Tibial artery (tissue), 4 donors: Measurements from ENCODE around the gene EPHA2.

ENCODE experiments used
- DNase-seq, 2 donors: peaks; one replicate each; pipeline ENCODE4 v3.0.0-alpha.2; 2019
- H3K27ac ChIP-seq, 2 donors: fragments of 200-600 bp; sonication (generic) in 1 of 2; 1 replicate in 1 of 2; 2 replicates in 1 of 2; pipeline ENCODE4 v1.5.1; 2018 to 2019; ENCODE audit warnings: mild to moderate bottlenecking in 1 of 2
- H3K27me3 ChIP-seq, 2 donors: fragments of 200-600 bp; sonication (generic) in 1 of 2; one replicate each; pipeline versions ENCODE4 v1.5.1 to v1.6.0; 2016 to 2019
- H3K36me3 ChIP-seq, 3 donors: fragments of 200-600 bp; sonication (generic) in 2 of 3; one replicate each; pipeline ENCODE4 v1.5.1; 2016 to 2019; ENCODE audit warnings: mild to moderate bottlenecking in 2 of 3
- H3K4me1 ChIP-seq, 4 donors: fragments of 200-600 bp; sonication (generic) in 2 of 4; 1 replicate in 3 of 4; 2 replicates in 1 of 4; pipeline ENCODE4 v1.5.1; 2016 to 2019
- H3K4me3 ChIP-seq, 2 donors: fragments of 200-600 bp; sonication (generic) in 1 of 2; 1 replicate in 1 of 2; 2 replicates in 1 of 2; pipeline ENCODE4 v1.5.1; 2018 to 2019; ENCODE audit warnings: mild to moderate bottlenecking in 2 of 2
- H3K9me3 ChIP-seq, 3 donors: fragments of 200-600 bp; sonication (generic) in 1 of 3; one replicate each; pipeline ENCODE4 v1.5.1; 2016 to 2019
- CTCF ChIP-seq, 2 experiments: fragments of 200-600 bp in 1 of 2; fragments of 450-650 bp in 1 of 2; IDR thresholded peaks; one replicate each; pipeline ENCODE4 v1.5.1; 2017 to 2019; ENCODE audit warnings: antibody characterized with exemption in 2 of 2, mild to moderate bottlenecking in 1 of 2, moderate library complexity in 1 of 2
- intact Hi-C: fragments of 100-400 bp; cut with DNase I; formaldehyde crosslinking; loops from one replicate; pipeline ENCODE4 v1.15.0; 2023; ENCODE audit warnings: low total_unique reads

The EPHA2 gene

GRCh38 chr1:16087733-16088132, 68.1 kb downstream of the EPHA2 start:
- intact Hi-C loops = loop anchor here (10.0 kb wide), 1 partner anchor 287 kb away; no protein-coding TSS in a partner anchor
- DNase-seq = no peak
- H3K27ac ChIP-seq = no peak overlapping the region

DNA sequence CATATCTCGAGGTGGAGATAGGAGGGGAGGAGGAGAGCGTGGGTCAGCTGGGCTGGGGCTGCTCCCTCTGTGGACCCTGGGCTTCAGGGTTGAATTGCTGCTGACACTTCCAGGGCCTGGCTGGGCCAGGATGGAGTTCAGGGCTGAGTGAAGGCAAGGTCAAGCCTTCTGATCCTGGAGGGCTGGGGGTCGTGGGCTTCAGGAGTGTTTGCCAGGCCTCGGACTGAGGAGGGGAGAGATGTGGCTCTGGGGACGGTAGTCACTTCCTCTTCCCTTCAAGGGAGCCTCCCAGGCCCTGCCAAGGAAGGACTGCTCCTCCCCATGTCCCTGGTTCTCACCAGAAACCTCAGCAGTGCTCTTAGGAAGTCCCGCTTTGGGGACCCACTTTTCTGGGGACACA, 70.3 kb downstream of the EPHA2 start:
- Histone ChIP-seq H3K4me1 (peaks cover 0 to 12% (median 0%) of the 10 kb centered on the region in 4 donors), H3K36me3 (no peaks in the 10 kb centered on the region), H3K9me3 (no peaks in the 10 kb centered on the region), H3K27me3 (no peaks in the 10 kb centered on the region), H3K4me3 (no peak overlapping the region), H3K27ac (no peak overlapping the region)
- no peak for TF ChIP-seq CTCF (IDR thresholded peaks at IDR 0.05)
- intact Hi-C loops = loop anchor here (10.0 kb wide), 1 partner anchor 289 kb away; no protein-coding TSS in a partner anchor
- no peak for DNase-seq

More at GRCh38 chr1:16087733-16088132, 68.1 kb downstream of the EPHA2 start:
- TF ChIP-seq CTCF (IDR thresholded peaks at IDR 0.05) = no peak
- Histone ChIP-seq H3K4me1 (peaks cover 0 to 12% (median 0%) of the 10 kb centered on the region in 4 donors), H3K36me3 (no peaks in the 10 kb centered on the region), H3K9me3 (no peaks in the 10 kb centered on the region), H3K4me3 (no peak overlapping the region), H3K27me3 (no peaks in the 10 kb centered on the region)

DNA sequence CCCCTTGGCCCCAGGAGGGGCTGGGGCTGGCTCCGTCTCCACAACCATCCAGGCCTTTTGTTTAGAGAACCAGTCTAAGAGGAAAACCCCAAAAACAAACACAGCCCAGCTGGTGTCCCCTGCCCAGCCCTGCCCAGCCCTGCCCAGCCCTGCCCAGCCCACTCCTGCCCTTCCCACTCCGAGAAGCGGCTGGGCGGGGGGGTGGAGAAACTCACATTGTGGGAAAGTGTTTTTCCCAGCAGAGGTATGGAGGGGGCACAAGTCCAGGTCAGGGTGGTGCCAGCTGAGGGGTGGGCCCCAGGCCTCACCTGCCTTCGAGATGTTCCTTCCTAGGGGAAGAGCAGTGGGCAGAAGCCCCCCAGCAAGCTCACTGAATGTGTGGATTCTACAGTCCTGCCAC, 72.4 kb downstream of the EPHA2 start:
- intact Hi-C loops = loop anchor here (10.0 kb wide), 1 partner anchor 291 kb away; no protein-coding TSS in a partner anchor
- H3K27ac ChIP-seq = no peak overlapping the region

DNA sequence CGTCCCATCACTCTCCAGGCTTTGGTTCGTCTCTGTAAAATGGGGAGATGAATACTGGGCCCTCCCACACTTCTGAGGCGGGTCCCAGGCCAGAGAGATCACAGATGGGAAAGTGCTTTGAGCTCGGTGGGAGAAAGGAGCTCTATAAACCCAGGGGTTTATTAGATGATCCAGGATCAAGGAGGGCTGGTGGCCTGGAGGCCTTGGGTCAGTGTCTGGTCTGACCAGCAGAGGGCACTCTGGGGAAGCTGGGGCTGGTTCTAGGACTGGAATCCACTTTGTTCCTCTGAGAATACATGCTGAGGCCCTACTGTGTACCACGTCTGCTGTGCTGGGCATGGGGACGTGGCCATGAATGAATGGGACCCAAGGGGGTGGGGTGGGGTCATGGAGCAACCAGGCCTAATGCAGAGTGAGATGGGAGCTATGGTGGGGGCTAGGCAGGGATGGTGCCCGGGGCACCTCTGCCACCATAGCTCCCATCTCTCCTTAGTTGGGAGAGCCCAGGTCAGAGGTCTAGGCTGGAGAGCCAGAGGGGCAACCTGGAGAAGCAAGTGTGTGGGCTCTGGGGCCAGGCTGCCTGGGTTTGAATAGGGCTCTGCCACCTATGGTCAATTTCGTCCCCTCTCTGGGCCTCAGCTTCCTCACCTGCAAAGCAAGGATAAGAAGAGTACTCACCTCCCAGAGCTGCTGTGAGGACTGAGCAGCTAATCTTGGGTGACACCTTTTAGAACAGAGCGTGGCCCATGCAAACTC, 73.4 kb downstream of the EPHA2 start:
- peak; percentile 75 to 84 for TF ChIP-seq CTCF (IDR thresholded peaks at IDR 0.05)
- DNase-seq = no peak
- no peaks in the 10 kb centered on the region for H3K36me3 ChIP-seq
- no peak overlapping the region for H3K27ac ChIP-seq
- no peak overlapping the region for H3K4me3 ChIP-seq
- H3K9me3 ChIP-seq = no peaks in the 10 kb centered on the region
- no peaks in the 10 kb centered on the region for H3K27me3 ChIP-seq
- intact Hi-C loops = loop anchor here (10.0 kb wide), 1 partner anchor 292 kb away; no protein-coding TSS in a partner anchor
- peaks cover 0 to 8% (median 5%) of the 10 kb centered on the region in 4 donors for H3K4me1 ChIP-seq

More for the DNA sequence above, 72.4 kb downstream of the EPHA2 start:
- Histone ChIP-seq H3K9me3 (no peaks in the 10 kb centered on the region), H3K36me3 (no peaks in the 10 kb centered on the region), H3K27me3 (no peaks in the 10 kb centered on the region), H3K4me3 (no peak overlapping the region), H3K4me1 (peaks cover 0 to 13% (median 5%) of the 10 kb centered on the region in 4 donors)
- TF ChIP-seq CTCF (IDR thresholded peaks at IDR 0.05) = no peak
- no peak for DNase-seq

DNA sequence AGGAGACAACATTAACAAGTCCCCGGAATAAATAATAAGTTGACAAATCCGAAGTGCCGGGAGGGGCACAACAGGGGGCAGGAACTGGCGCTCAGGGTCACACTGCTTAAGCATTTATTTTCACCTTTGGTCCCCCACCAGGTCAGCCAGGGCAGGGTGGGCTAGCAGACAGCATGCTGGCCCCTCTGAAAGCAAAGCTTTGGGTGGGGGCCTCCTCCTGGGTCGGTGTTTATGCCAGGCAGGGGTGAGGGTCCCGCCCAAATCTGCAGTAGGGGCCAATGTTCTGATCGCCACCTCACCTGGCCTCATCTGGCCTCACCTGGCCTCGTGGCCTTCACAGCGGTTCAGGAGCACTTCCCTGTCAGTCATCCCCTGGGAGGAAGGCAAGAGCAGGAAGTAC, 74.2 kb downstream of the EPHA2 start:
- intact Hi-C loops = loop anchor here (10.0 kb wide), 1 partner anchor 293 kb away; no protein-coding TSS in a partner anchor
- Histone ChIP-seq H3K9me3 (no peaks in the 10 kb centered on the region), H3K4me3 (no peak overlapping the region), H3K4me1 (peaks cover 0 to 14% (median 5%) of the 10 kb centered on the region in 4 donors), H3K27ac (no peak overlapping the region), H3K36me3 (no peaks in the 10 kb centered on the region), H3K27me3 (no peaks in the 10 kb centered on the region)
- no peak for DNase-seq
- no peak for TF ChIP-seq CTCF (IDR thresholded peaks at IDR 0.05)
